HCEC 1CT (cell line): Measurements from ENCODE around the gene SLC2A9.

Experiments
- DNase-seq: peaks from one replicate; pipeline ENCODE4 v3.0.0-alpha.2; 2017

SLC2A9 gene

GRCh38 chr4:9952415-9952950 is 68.8 kb downstream of the SLC2A9 start:
- no peak for DNase-seq

DNA sequence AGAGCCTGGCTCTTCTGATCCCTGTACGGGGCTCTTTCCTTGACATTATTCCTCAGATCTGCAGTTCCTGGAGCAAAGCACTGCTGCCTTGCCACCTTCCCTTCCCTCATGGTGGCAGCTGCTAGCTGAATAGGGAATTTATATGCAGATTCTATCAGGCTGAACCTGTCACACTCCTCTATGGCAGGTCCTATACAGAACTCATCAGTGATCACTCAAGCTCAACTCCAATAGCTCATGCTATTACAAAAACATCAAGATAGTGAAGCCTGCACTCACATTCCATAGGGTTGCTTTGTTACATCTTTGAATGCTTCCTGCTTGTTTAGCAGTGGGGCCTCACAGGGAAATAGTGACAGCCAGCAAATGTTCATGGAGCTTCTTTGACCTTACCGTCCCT is 71.7 kb downstream of the SLC2A9 start:
- DNase-seq = no peak

DNA sequence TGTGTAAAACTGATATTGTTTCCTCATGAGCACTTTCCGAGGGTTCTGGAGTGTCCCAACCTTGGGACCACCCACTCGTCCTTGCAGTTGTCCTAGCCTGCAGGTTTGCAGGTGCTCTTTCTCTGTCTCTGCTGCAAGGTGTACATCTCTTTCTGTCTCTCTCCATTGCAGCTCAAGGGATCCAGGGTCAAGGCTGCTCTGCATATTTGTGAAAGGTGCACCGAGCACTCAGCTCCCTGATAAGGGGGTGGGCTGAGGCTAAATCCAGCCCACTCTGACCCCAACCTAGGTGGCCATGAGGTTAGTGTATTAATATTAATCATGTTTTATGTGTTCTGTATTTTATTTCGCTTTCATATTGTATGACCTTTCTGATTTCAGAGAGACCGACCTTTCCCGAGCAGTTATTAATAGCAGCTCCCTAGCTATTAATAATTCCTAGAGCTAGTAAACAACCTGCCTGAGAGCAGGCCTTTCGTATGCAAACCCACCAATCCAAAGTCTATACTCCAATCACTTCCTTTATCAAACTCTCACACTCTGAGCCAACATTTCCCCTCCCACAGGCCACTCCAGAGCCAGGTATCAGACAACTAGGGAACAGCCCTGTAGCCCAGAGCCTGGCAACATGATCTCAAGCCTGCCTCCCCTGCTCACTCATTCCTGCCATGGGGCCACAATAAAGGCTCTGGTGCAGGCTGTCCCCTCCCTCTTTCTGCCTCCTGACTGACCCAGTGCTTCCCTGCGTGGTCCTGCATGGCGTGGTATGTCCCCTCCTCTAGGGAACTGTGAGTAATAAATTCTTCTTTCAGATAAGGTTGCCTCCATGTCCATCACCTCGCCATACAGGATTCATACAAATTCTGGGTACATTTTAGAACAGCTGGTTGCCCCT is 73.9 kb downstream of the SLC2A9 start:
- no peak for DNase-seq

GRCh38 chr4:9946170-9946569 is 75.1 kb downstream of the SLC2A9 start:
- no peak for DNase-seq

- DNase-seq = no peak
These were observed 76.6 kb downstream of the SLC2A9 start for GRCh38 chr4:9944431-9945425.

DNA sequence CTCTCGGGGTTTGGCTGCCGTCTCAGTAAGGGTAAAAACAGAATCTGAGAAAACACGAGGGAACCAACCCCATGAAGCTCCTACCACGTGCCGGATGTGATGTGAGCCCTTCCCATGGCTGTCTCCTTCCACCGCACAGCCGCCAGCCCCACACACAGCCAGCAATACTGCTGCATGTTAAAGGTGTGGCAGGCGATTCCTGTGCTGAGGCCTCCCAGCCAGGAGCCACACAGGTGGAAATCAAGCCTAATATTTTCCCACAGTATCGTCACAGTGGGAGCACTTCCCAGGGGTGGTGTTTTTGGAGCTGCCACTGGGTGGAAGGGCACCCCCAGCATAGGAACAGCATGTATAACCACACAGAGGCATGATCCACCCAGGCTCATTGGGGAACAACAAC is 77.5 kb downstream of the SLC2A9 start:
- DNase-seq = no peak

DNA sequence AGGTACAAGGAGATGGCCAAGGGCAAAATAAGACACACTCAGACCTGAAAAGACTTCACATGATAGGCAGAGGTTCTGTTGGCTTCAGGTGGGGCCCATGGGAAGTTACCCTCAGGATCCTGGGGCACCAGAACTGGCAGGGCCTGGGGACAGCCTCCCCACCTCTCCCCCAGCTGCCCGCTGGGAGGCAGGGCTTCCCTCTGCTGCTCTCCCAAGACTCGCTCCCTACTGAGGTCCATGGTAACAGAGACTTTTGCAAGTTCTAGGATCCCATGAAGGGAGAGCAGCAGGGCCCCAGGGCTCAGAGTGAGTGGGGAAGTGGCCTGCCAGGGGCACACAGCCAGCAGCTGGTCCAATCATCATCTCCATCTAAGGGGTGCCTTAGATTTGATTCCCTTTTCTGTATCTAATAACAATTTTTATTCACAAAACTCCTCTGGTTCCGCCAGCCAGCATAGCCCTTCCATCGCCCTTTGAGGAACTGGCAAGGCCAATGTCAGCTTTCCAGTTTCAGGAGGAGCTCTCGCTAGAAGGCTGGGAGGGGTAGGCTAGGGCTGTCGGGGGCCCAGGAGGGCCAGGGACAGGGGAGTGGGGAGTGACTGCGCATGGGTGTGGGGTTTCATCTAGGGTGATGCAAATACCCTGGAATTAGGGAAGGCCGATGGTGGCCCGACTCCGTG is 78.2 kb downstream of the SLC2A9 start:
- no peak for DNase-seq

DNA sequence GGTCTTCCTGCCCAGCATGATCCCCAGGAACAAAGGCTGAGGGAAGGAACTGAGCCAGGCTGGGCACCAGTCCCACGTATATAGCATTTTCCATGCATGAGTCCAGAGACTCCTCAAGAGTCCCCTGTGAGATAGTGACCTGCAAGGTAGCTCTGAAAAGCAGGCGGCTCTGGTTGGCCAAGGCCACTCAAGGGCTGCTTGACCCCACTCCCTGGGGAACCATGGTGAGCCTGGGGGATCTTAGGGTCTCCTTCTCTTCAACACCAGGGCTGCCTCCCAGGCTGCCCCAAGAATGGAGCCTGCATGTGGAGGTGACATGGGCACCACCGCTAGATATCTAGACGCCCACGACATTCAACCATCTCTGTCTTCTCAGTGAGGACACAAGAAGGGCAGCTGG is 79.2 kb downstream of the SLC2A9 start:
- no peak for DNase-seq

DNA sequence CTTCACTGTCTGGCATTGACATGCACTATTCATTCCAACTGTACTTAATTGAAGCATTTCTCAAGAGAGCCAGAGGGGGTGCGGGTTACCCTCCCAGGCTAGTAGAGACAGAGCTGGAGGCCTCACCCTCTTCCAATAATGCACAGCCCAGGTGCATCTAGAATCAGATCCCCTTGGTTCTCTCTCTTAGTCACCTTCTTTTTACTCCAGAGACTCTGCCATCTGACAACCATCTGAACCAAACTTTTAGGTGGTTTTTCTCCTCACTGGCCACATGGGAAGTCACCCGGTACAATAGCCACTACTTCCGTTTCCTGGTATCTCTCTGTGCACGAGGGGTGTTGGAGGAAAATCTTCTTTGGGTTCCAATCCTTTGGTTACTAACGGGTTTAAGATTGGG is 81.3 kb downstream of the SLC2A9 start:
- no peak for DNase-seq

DNA sequence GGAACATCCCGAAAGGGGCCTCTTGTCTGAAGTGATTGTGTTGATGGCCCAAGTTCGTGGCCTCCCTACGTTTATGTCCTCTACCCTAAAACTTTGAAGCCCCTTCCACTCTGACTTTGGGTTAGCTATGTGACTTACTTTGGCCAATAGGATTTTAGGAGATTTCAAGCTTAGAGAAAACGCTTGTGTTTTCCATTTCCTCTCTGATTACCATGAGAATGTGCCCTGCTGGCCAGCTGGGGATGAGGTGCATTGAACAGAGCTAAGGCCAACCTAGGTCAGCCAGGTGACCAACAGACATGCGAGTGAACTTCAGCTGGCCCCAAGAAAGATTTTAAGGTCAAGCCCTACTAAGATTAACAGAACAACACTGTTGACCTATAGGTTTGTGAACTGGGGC is 82.4 kb downstream of the SLC2A9 start:
- DNase-seq = no peak

DNA sequence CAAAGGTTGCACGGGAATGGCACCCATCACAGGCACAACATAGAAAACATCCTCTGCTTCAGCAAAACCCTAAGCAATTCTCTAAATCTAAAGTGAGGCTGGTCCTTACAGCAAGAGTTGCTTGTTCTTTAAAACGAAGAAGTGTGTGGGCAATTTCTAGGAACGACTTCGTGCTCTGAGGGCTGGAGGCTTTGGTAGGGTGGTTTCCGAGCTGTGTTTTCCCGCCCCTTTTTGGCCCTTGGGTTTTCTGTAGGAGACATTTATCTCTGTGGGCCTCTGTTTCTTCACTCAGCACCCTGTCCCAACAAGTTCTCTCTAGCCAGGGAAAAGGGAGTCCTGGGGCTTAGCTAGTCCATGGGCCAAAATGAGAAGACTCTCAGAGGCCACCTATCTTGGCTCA is 84.2 kb downstream of the SLC2A9 start:
- DNase-seq = no peak

DNA sequence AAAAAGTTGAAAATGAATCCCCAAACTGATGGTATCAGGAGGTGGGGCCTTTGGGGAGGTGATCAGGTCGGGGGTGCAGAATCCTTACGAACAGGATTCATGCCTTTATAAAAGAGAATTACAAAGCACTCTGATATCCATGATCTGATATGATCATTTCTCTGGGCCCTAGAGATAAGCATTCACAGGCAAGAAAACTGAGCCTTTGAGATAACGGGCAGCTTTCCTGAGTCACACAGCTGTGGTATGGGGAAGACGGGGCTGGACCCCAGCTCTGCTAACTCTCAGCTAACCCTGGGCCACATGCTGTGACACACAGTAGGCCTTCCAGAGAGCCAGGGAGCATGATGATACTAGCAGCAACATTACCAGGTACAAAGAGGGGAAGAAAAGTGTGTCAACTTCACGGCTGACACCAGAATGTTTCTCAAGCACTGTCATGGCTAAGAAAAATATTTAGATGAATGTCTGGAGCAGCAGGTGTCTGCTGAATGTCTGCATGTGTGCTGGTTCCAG is 85.1 kb downstream of the SLC2A9 start:
- DNase-seq = no peak

- no peak for DNase-seq
These were observed 87.3 kb downstream of the SLC2A9 start for GRCh38 chr4:9933956-9934355.

DNA sequence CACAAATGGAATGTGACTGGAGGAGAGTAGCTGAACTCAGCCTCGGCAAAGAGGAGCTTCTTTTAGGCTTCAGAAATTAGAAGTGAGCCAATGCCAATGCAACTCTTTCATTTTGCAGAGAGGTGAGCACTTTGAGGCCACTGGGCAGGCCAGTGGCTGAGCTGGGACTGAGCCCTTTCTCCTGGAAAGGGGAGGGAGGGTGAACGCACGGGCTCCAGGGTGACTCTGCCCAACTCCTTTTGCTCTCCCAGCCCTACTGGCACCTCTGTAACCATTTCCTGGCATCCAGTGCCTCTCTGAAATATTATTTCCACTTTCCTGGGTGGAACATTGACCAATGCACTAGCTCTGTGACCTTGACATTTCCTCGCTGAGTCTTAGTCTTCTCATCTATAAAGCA is 88.1 kb downstream of the SLC2A9 start:
- DNase-seq = no peak

DNA sequence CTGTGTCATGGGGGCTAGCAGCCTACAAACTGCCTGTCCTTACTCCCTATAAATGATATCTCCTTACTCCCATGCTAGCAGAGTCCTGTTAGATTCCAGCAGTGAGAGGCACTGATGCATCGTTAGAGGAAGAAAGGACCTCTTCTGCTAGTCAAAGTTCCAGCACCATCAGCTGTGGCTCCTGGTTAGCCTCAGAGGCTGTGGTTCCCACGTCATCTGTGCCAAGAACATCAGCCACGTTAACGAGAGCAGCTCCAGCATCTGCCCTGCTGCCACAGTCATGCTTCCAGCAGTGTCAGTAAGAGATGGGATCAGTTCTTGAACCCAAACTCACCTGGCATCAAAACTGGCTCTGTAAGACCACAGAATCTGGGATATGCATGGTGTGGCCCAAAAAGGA is 88.5 kb downstream of the SLC2A9 start:
- no peak for DNase-seq

GRCh38 chr4:9931146-9931545 is 90.2 kb downstream of the SLC2A9 start:
- no peak for DNase-seq

DNA sequence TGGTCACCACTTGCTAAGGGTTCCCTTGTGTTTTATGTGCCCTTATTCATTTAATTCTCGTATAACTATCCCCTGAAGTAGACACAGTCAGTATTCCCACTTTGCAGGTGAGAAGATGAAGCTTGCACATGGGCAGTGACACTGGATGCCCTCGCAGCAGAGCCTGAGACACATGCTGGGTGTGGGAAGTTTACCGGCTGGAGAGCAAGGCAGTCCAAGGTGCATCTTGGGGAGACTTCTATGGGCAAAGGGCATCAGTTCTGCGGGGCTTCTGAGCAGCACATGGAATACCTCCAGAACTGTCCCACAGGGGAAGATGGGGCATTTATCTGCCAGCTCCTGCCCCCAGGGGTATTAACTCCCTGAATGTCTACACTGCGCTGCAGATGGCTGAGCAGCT is 92.2 kb downstream of the SLC2A9 start:
- no peak for DNase-seq

GRCh38 chr4:9927341-9928007 is 93.8 kb downstream of the SLC2A9 start:
- DNase-seq = no peak

DNA sequence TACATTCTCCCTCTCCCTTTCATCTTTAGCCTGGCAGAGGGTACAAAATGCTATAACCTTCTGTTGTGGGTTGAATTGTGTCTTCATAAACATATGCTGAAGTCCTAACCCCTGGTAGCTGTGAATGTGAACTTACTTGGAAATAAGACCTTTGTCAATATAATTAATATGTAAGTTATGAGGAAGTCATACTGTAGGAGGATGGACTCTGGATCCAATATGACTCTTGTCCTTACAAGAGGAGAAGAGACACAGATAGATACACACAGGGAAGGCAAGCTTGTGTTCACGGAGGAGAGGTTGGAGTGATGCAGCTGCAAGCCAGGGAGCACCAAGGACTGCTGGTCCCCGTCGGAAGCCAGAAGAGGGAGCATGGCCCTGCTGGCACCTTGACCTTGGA is 94.7 kb downstream of the SLC2A9 start:
- no peak for DNase-seq

- no peak for DNase-seq
These were observed 95.4 kb downstream of the SLC2A9 start for GRCh38 chr4:9925750-9926439.

- no peak for DNase-seq
These were observed 96.5 kb downstream of the SLC2A9 start for GRCh38 chr4:9924750-9925149.
